GM18870 (cell line): Measurements from ENCODE around the gene LIMD2.
A peak's percentile ranks its signal among the peaks of the same experiment; 100 is the strongest.
"Not testable (repeated sequence)": the region's sequence is repeated elsewhere in the genome, so short reads cannot be mapped to it uniquely, and the experiment has no call there.

Experiments used
- ATAC-seq: cut with Tn5 transposase; IDR thresholded peaks from one replicate; pipeline ENCODE4 v1.9.1; 2021; ENCODE audit warnings: moderate library complexity; ENCODE audit not compliant: unreplicated experiment

The LIMD2 gene

GRCh38 chr17:63699638-63700527 is at the start of gene LIMD2:
TSS of gene LIMD2 (minus strand) at chr17:63700125. CDS start at chr17:63699298, 827 bp downstream.
- ATAC-seq: no peak

GRCh38 chr17:63741408-63742173 is 41.7 kb upstream of the LIMD2 start, which contains the start of gene STRADA:
TSS of gene STRADA (minus strand) at chr17:63741799. CDS start at chr17:63728369, 13,430 bp downstream.
- peak; percentile 78 for ATAC-seq

GRCh38 chr17:63741143-63741407 is 41.1 kb upstream of the LIMD2 start:
- peak; percentile 5 for ATAC-seq

- ATAC-seq: no peak
These were observed 40.7 kb upstream of the LIMD2 start for GRCh38 chr17:63740464-63741142.

GRCh38 chr17:63735691-63736090 is 35.8 kb upstream of the LIMD2 start:
- ATAC-seq: no peak

GRCh38 chr17:63722403-63722802 is 22.5 kb upstream of the LIMD2 start:
- ATAC-seq: no peak

- not testable (repeated sequence) for ATAC-seq
These were observed 20.3 kb upstream of the LIMD2 start for GRCh38 chr17:63720194-63720593.

GRCh38 chr17:63718988-63719387 is 19.1 kb upstream of the LIMD2 start:
- no peak for ATAC-seq

GRCh38 chr17:63716426-63716825 is 16.5 kb upstream of the LIMD2 start:
- no peak for ATAC-seq

- ATAC-seq: no peak
These were observed 14.8 kb upstream of the LIMD2 start for GRCh38 chr17:63714550-63715277.

- no peak for ATAC-seq
These were observed 9.2 kb upstream of the LIMD2 start for GRCh38 chr17:63709110-63709509.

- no peak for ATAC-seq
These were observed 7.2 kb upstream of the LIMD2 start for GRCh38 chr17:63707151-63707550.

- no peak for ATAC-seq
These were observed 6.6 kb upstream of the LIMD2 start for GRCh38 chr17:63706336-63707082.

GRCh38 chr17:63705657-63706056 is 5.7 kb upstream of the LIMD2 start:
- ATAC-seq: no peak

GRCh38 chr17:63704836-63705235 is 4.9 kb upstream of the LIMD2 start:
- no peak for ATAC-seq

GRCh38 chr17:63704259-63704576 is 4.3 kb upstream of the LIMD2 start:
- ATAC-seq: no peak

- ATAC-seq: no peak
These were observed 3.8 kb upstream of the LIMD2 start for GRCh38 chr17:63703556-63704258.

- ATAC-seq: no peak
These were observed 3.1 kb upstream of the LIMD2 start for GRCh38 chr17:63703029-63703428.

GRCh38 chr17:63702721-63703015 is 2.7 kb upstream of the LIMD2 start:
- ATAC-seq: no peak
